ENCODE results near the gene CA12. TPM values are rescaled to one million over a fixed set of nuclear protein-coding genes. Genes with fewer than 3 reads are reported as not detected.

The CA12 gene
- total RNA-seq, 1 experiment from 2014 or later = 2.8 TPM

DNA sequence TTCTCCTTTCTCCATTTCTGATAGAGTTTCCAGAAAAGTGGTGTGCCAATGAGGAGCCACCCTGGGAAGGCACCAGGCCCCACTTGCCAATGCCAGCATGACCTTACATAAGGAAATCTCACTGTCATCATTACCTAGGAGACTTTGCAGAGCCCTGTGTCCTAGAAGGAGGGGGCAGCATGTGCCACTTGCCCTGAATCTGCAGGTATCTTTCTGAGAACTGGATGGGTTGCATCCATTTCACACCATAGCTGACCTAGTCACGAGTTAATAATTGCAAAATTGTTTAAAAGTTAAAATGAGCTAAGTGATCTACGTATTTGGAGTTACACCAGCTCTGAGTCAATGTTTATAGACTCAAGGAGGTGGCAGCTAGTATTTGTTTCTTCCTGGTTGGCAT lies 14.3 kb downstream of the CA12 start:
- H3K27me3 Mint-ChIP-seq (ENCODE audit: low read depth) = no peaks in the 10 kb centered on the region
- H3K27ac Mint-ChIP-seq = no peak overlapping the region
- peaks cover 30% of the 10 kb centered on the region for H3K4me1 Mint-ChIP-seq
- no peaks in the 10 kb centered on the region for H3K9me3 Mint-ChIP-seq
- H3K4me3 Mint-ChIP-seq = no peak overlapping the region
- CTCF ChIA-PET = no interaction called here
- DNase-seq (ENCODE audit: low spot score) = no peak
- ATAC-seq = no peak
- POLR2A ChIA-PET = no interaction called here
- no peaks in the 10 kb centered on the region for H3K36me3 Mint-ChIP-seq
- TF ChIP-seq NFATC4 (CRISPR knock-in tag; IDR thresholded peaks at IDR 0.05) (no peak), ZNF138 (CRISPR knock-in tag; conservative IDR thresholded peaks at IDR 0.05) (no peak), NR1H2 (CRISPR knock-in tag; IDR thresholded peaks at IDR 0.05) (no peak), STAT6 (CRISPR knock-in tag; conservative IDR thresholded peaks at IDR 0.05; ENCODE audit: low read depth) (no peak), NR2C2 (CRISPR knock-in tag; IDR thresholded peaks at IDR 0.05) (no peak), HMGXB4 (CRISPR knock-in tag; IDR thresholded peaks at IDR 0.05) (no peak), TEAD1 (CRISPR knock-in tag; IDR thresholded peaks at IDR 0.05) (no peak), MYBL2 (CRISPR knock-in tag; IDR thresholded peaks at IDR 0.05) (no peak)
- TF ChIP-seq, protein P1, sequence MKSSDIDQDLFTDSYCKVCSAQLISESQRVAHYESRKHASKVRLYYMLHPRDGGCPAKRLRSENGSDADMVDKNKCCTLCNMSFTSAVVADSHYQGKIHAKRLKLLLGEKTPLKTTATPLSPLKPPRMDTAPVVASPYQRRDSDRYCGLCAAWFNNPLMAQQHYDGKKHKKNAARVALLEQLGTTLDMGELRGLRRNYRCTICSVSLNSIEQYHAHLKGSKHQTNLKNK (CRISPR knock-in tag; IDR thresholded peaks at IDR 0.05) = no peak
- TF ChIP-seq, protein P2, sequence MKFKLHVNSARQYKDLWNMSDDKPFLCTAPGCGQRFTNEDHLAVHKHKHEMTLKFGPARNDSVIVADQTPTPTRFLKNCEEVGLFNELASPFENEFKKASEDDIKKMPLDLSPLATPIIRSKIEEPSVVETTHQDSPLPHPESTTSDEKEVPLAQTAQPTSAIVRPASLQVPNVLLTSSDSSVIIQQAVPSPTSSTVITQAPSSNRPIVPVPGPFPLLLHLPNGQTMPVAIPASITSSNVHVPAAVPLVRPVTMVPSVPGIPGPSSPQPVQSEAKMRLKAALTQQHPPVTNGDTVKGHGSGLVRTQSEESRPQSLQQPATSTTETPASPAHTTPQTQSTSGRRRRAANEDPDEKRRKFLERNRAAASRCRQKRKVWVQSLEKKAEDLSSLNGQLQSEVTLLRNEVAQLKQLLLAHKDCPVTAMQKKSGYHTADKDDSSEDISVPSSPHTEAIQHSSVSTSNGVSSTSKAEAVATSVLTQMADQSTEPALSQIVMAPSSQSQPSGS (CRISPR knock-in tag; IDR thresholded peaks at IDR 0.05; ENCODE audit: borderline replicate concordance, low read depth) = no peak
- TF ChIP-seq, protein P3, sequence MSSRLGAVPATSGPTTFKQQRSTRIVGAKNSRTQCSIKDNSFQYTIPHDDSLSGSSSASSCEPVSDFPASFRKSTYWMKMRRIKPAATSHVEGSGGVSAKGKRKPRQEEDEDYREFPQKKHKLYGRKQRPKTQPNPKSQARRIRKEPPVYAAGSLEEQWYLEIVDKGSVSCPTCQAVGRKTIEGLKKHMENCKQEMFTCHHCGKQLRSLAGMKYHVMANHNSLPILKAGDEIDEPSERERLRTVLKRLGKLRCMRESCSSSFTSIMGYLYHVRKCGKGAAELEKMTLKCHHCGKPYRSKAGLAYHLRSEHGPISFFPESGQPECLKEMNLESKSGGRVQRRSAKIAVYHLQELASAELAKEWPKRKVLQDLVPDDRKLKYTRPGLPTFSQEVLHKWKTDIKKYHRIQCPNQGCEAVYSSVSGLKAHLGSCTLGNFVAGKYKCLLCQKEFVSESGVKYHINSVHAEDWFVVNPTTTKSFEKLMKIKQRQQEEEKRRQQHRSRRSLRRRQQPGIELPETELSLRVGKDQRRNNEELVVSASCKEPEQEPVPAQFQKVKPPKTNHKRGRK (CRISPR knock-in tag; IDR thresholded peaks at IDR 0.05; ENCODE audit: borderline replicate concordance) = no peak
- TF ChIP-seq, protein P4, sequence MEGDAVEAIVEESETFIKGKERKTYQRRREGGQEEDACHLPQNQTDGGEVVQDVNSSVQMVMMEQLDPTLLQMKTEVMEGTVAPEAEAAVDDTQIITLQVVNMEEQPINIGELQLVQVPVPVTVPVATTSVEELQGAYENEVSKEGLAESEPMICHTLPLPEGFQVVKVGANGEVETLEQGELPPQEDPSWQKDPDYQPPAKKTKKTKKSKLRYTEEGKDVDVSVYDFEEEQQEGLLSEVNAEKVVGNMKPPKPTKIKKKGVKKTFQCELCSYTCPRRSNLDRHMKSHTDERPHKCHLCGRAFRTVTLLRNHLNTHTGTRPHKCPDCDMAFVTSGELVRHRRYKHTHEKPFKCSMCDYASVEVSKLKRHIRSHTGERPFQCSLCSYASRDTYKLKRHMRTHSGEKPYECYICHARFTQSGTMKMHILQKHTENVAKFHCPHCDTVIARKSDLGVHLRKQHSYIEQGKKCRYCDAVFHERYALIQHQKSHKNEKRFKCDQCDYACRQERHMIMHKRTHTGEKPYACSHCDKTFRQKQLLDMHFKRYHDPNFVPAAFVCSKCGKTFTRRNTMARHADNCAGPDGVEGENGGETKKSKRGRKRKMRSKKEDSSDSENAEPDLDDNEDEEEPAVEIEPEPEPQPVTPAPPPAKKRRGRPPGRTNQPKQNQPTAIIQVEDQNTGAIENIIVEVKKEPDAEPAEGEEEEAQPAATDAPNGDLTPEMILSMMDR (IDR thresholded peaks at IDR 0.05) = no peak
- TF ChIP-seq, protein P5, sequence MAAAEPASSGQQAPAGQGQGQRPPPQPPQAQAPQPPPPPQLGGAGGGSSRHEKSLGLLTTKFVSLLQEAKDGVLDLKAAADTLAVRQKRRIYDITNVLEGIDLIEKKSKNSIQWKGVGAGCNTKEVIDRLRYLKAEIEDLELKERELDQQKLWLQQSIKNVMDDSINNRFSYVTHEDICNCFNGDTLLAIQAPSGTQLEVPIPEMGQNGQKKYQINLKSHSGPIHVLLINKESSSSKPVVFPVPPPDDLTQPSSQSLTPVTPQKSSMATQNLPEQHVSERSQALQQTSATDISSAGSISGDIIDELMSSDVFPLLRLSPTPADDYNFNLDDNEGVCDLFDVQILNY (CRISPR knock-in tag; IDR thresholded peaks at IDR 0.05) = no peak
- TF ChIP-seq, protein P6, sequence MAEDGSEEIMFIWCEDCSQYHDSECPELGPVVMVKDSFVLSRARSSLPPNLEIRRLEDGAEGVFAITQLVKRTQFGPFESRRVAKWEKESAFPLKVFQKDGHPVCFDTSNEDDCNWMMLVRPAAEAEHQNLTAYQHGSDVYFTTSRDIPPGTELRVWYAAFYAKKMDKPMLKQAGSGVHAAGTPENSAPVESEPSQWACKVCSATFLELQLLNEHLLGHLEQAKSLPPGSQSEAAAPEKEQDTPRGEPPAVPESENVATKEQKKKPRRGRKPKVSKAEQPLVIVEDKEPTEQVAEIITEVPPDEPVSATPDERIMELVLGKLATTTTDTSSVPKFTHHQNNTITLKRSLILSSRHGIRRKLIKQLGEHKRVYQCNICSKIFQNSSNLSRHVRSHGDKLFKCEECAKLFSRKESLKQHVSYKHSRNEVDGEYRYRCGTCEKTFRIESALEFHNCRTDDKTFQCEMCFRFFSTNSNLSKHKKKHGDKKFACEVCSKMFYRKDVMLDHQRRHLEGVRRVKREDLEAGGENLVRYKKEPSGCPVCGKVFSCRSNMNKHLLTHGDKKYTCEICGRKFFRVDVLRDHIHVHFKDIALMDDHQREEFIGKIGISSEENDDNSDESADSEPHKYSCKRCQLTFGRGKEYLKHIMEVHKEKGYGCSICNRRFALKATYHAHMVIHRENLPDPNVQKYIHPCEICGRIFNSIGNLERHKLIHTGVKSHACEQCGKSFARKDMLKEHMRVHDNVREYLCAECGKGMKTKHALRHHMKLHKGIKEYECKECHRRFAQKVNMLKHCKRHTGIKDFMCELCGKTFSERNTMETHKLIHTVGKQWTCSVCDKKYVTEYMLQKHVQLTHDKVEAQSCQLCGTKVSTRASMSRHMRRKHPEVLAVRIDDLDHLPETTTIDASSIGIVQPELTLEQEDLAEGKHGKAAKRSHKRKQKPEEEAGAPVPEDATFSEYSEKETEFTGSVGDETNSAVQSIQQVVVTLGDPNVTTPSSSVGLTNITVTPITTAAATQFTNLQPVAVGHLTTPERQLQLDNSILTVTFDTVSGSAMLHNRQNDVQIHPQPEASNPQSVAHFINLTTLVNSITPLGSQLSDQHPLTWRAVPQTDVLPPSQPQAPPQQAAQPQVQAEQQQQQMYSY (CRISPR knock-in tag; IDR thresholded peaks at IDR 0.05) = no peak
